HEK293T (cell line): ENCODE results near the gene TST.

Source experiments
- CTCF ChIA-PET: fragments of 350-600 bp; formaldehyde crosslinking; extraction: SDS; loops from one replicate; lab custom pipeline; 2021; ENCODE audit warnings: antibody characterized with exemption, inconsistent platforms; lab: Yijun Ruan, JAX
- POLR2A ChIA-PET: fragments of 350-600 bp; formaldehyde crosslinking; extraction: SDS; loops from one replicate; lab custom pipeline; 2020; ENCODE audit warnings: antibody characterized with exemption, inconsistent platforms; lab: Yijun Ruan, JAX
- DNase-seq: peaks from one replicate; pipeline ENCODE4 v3.0.0; 2012; ENCODE audit warnings: mixed read lengths; ENCODE audit errors: extremely low spot score
- ARNT ChIP-seq: fragments of 450-650 bp; IDR thresholded peaks from 2 replicates; pipeline ENCODE4 v1.6.1; 2017; ENCODE audit warnings: mild to moderate bottlenecking
- BHLHE40 ChIP-seq: fragments of 450-650 bp; IDR thresholded peaks from 2 replicates; pipeline ENCODE4 v1.6.1; 2016; ENCODE audit warnings: mild to moderate bottlenecking, moderate library complexity, borderline replicate concordance
- CTBP1 ChIP-seq: fragments of 450-650 bp; IDR thresholded peaks from 2 replicates; pipeline ENCODE4 v1.6.1; 2016; ENCODE audit warnings: borderline replicate concordance
- ELF4 ChIP-seq: fragments of 450-650 bp; IDR thresholded peaks from 2 replicates; pipeline ENCODE4 v1.6.1; 2017; ENCODE audit warnings: antibody characterized with exemption
- FOXA1 ChIP-seq: fragments of 450-650 bp; IDR thresholded peaks from 2 replicates; pipeline ENCODE4 v1.6.1; 2016; ENCODE audit warnings: mild to moderate bottlenecking
- FOXK2 ChIP-seq: fragments of 450-650 bp; IDR thresholded peaks from 2 replicates; pipeline ENCODE4 v1.6.1; 2016; ENCODE audit warnings: mild to moderate bottlenecking
- FOXM1 ChIP-seq: fragments of 450-650 bp; IDR thresholded peaks from 2 replicates; pipeline ENCODE4 v1.6.1; 2017; ENCODE audit warnings: mild to moderate bottlenecking, borderline replicate concordance
- HDGF ChIP-seq: fragments of 450-650 bp; IDR thresholded peaks from 2 replicates; pipeline ENCODE4 v1.6.1; 2017; ENCODE audit warnings: antibody characterized with exemption, borderline replicate concordance
- L3MBTL2 ChIP-seq: fragments of 450-650 bp; conservative IDR thresholded peaks from 2 replicates; pipeline ENCODE4 v1.6.1; 2016; ENCODE audit warnings: mild to moderate bottlenecking
- LEF1 ChIP-seq: fragments of 450-650 bp; IDR thresholded peaks from 2 replicates; pipeline ENCODE4 v1.6.1; 2017; ENCODE audit warnings: mild to moderate bottlenecking, borderline replicate concordance
- NFRKB ChIP-seq: fragments of 450-650 bp; IDR thresholded peaks from 2 replicates; pipeline ENCODE4 v1.6.1; 2016; ENCODE audit warnings: mild to moderate bottlenecking, moderate library complexity
- PKNOX1 ChIP-seq: fragments of 450-650 bp; IDR thresholded peaks from 2 replicates; pipeline ENCODE4 v1.6.1; 2016
- SP1 ChIP-seq: fragments of 450-650 bp; IDR thresholded peaks from 2 replicates; pipeline ENCODE4 v1.6.1; 2017
- SUZ12 ChIP-seq: fragments of 450-650 bp; IDR thresholded peaks from 2 replicates; pipeline ENCODE4 v1.6.1; 2016; ENCODE audit warnings: mild to moderate bottlenecking
- TARDBP ChIP-seq: fragments of 450-650 bp; IDR thresholded peaks from 2 replicates; pipeline ENCODE4 v1.6.1; 2016
- ZNF384 ChIP-seq: fragments of 450-650 bp; IDR thresholded peaks from 2 replicates; pipeline ENCODE4 v1.6.1; 2016

TST gene

GRCh38 chr22:36976606-36977005, 42.6 kb downstream of the TST start:
- DNase-seq = no peak
- ChIA-PET POLR2A (interaction anchor here (0.9 kb wide), 1 partner anchor 8 kb away, joined by 3 read pairs; no protein-coding TSS in a partner anchor), CTCF (interaction anchor here (0.6 to 2.2 kb wide), 8 partner anchors 9 to 455 kb away, joined by 3 to 7 read pairs (median 4); no protein-coding TSS in a partner anchor)
- TF ChIP-seq PKNOX1 = no peak
- TF ChIP-seq HDGF = no peak
- no peak for TF ChIP-seq LEF1
- TF ChIP-seq CTBP1 = no peak
- TF ChIP-seq FOXK2 = no peak
- TF ChIP-seq L3MBTL2 = no peak
- no peak for TF ChIP-seq BHLHE40
- no peak for TF ChIP-seq SP1
- TF ChIP-seq NFRKB = no peak
- TF ChIP-seq ARNT = no peak
- no peak for TF ChIP-seq TARDBP
- no peak for TF ChIP-seq ZNF384
- no peak for TF ChIP-seq FOXA1
- TF ChIP-seq ELF4 = no peak
- no peak for TF ChIP-seq SUZ12
- TF ChIP-seq FOXM1 = no peak

- TF ChIP-seq CTBP1 = no peak
- TF ChIP-seq FOXA1 = no peak
- no peak for TF ChIP-seq TARDBP
- TF ChIP-seq SUZ12 = no peak
- TF ChIP-seq ELF4 = no peak
- TF ChIP-seq FOXK2 = no peak
- TF ChIP-seq NFRKB = no peak
- ChIA-PET POLR2A (interaction anchor here (1.5 kb wide), 1 partner anchor 12 kb away, joined by 3 read pairs; no protein-coding TSS in a partner anchor), CTCF (interaction anchor here (0.5 kb wide), 1 partner anchor 192 kb away, joined by 3 read pairs; no protein-coding TSS in a partner anchor)
- DNase-seq = no peak
These were observed 47.7 kb downstream of the TST start for GRCh38 chr22:36971341-36972125.

- DNase-seq = no peak
- POLR2A ChIA-PET = no interaction called here
- CTCF ChIA-PET = interaction anchor here (1.7 kb wide), 1 partner anchor 9 kb away, joined by 7 read pairs; no protein-coding TSS in a partner anchor
- TF ChIP-seq FOXM1 = no peak
- no peak for TF ChIP-seq NFRKB
- TF ChIP-seq PKNOX1 = peak; percentile 81
- no peak for TF ChIP-seq LEF1
- TF ChIP-seq BHLHE40 = no peak
- TF ChIP-seq L3MBTL2 = no peak
- peak; percentile 11; the same call in 1 of the 2 replicates for TF ChIP-seq CTBP1
- no peak for TF ChIP-seq SP1
- peak; percentile 56; the same call in 1 of the 2 replicates for TF ChIP-seq ARNT
- TF ChIP-seq ZNF384 = no peak
These were observed 50.8 kb downstream of the TST start for GRCh38 chr22:36968249-36968964.

GRCh38 chr22:36966851-36967540, 52.3 kb downstream of the TST start:
- CTCF ChIA-PET = interaction anchor here (1.7 kb wide), 1 partner anchor 10 kb away, joined by 7 read pairs; no protein-coding TSS in a partner anchor
- no peak for DNase-seq

More at GRCh38 chr22:36966851-36967540, 52.3 kb downstream of the TST start:
- TF ChIP-seq PKNOX1 (no peak), FOXM1 (no peak), FOXK2 (no peak), L3MBTL2 (no peak), LEF1 (no peak), TARDBP (no peak), BHLHE40 (no peak), FOXA1 (no peak), HDGF (no peak), ZNF384 (no peak), SUZ12 (no peak), NFRKB (no peak), ARNT (no peak), ELF4 (no peak), CTBP1 (no peak), SP1 (no peak)
- POLR2A ChIA-PET = no interaction called here
